Activated T-cell treated with anti-CD3 and anti-CD28 coated beads, Interleukin-2, amount 50 U/mL, for 1 hour (primary cell): Measurements from ENCODE around the gene MRPL43.

Experiments used
- DNase-seq: peaks from one replicate; pipeline ENCODE4 v3.0.0-alpha.2; 2020

The MRPL43 gene

DNA sequence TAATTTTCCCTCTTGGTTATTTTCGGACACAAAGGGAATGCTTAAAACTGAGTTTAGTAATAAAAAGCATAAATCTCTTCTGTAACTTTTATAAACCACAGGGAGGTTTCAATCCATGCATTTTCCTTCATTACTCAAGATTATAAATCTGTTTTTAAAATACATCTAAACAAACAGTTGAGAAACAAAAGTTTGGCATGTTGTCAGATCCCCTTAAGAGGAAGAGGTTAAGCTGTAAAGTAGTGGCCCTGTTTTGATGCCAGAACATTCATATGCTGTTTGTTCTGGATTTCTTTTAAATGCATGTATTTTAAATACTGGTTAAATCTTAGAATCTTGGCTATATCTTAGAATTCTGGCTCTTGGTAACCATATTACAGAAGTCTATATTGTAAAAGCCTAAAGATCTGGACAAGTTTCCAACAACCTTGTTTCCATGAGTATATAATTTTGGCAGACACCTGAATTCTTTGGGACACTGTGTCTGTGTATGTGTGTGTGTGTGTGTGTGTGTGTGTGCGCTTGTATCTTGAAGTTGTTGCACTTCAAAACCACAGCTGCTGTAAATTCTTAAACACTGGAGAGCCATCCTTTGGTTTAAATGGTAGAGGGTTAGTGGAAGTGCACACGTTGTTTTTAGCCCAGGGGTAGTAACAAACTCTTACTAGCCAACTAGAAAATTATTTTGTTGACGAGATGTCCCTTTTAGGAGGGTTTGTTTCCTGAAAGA is 24.8 kb downstream of the MRPL43 start:
- no peak for DNase-seq

DNA sequence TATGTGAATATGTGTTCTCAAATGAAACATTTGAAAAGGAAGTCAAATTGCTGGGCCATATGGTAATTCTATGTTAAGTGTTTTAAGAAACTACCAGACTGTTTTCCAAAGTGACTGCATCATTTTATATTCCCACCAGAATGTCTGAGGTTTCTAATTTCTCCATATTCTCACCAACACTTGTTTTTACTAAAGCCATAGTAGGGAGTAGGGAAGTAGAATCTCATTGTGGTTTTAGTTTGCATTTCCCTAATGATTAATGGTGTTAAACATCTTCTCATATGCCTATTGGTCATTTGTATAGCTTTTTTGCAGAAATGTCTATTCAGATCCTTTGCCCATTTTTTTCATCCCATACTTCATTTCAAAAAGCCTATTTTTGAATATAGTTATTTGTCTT is 27.0 kb downstream of the MRPL43 start:
- DNase-seq: no peak

DNA sequence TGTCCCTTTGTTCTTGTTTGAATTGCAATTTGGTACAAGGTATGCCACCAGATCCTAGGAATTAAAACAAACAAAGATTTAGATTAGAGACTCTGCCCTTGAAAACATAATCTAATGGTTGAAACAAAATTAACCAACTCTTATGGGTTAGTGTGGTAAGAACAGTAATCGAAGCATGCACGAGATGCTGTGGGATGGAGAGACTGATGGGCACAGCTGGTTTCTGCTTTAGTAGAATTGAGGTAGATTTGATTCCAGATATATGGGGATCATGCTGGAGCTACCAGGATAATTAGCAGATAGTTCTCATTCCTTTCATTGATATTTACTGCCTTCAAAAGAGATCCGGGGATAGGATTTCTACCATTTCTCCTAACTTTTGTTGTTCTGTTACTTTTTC is 38.4 kb downstream of the MRPL43 start:
- no peak for DNase-seq

DNA sequence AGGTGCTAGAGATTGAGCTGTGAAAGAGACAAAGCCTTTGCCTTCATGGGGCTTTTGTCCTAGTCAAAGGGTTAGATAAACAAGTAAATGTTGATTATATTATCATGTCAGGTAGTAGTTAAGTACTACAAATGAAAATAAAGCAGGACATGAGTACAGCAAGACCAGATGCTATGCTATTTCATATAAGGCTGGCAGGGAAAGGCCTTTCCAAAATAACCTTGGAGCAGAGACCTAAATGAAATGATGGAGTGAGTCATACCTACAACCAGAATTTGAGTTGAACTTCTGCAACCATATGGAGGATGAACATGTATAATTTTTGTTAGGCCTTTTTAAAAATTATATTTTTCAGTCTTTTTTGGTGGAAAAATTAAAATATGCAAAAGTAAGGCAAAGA is 41.5 kb downstream of the MRPL43 start:
- DNase-seq: no peak

DNA sequence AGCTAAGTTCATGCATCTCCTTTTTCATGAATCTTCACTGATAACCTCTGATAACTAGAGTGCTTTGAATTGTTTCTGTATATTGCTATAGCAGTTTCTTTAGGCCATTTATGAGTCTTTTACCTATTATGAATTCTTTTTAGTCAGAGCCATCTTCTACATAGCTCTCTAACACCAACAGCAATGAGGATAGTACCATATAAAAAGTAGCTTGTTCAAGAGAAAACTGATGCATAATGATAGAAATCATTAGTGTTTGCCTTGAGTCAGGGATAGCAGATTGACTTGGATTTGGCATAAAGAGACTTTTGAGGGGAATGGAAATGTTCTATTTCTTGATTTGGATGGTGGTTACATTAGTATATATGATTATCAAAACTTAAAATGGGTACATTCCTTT is 43.8 kb downstream of the MRPL43 start:
- no peak for DNase-seq

DNA sequence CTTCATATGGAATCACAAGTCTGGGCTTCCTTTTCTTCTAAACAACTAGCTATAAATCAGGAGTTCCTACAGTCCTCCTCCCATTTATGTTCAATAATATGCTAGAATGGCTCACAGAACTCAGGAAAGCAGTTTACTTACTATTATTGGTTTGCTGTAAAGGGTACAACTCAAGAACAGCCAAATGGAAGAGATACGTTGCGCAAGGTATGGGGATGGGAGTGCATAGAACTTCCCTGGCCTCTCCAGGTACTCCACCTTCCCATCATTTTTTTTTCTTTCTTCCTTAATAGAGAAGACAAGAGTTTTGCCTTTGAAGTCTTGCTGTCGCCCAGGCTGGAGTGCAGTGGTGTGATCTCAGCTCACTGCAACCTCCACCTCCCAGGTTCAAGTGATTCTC is 45.1 kb downstream of the MRPL43 start:
- no peak for DNase-seq

DNA sequence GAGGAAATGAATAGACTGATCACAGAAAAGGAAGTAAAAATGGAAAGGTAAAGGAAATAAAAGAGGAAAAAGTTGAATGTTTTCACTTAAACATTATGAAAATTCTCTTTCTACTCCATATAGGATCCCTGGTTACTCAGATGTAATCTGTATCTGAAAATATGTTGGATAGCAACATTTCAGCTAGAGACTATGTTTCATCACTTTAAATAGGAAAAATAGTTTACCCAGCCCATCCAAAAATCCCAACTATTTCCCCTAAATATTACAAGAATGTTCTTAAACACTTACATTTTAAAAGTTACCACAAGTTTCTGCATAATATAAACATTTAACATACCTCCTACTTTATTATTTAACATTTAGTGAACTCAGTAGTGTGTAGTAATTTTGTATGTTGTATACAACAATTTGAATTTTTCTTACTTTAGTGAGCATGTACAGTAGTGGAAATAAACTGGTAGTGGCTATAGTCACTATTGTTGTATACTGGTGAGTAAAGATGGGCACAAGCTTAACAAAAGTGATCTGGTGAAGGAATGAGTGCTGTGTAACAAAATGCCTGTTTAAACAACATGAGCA is 47.4 kb downstream of the MRPL43 start:
- DNase-seq: no peak
